ENCODE data around the gene ZNF674. TPM values are rescaled to one million over a fixed set of nuclear protein-coding genes. Genes with fewer than 3 reads are reported as not detected.
"Not testable (repeated sequence)": the region's sequence is repeated elsewhere in the genome, so short reads cannot be mapped to it uniquely, and the experiment has no call there.

ZNF674 gene
- polyA plus RNA-seq, 12 donors = 2.9 to 6.2 (median 4.4) TPM; not detected in 2

DNA sequence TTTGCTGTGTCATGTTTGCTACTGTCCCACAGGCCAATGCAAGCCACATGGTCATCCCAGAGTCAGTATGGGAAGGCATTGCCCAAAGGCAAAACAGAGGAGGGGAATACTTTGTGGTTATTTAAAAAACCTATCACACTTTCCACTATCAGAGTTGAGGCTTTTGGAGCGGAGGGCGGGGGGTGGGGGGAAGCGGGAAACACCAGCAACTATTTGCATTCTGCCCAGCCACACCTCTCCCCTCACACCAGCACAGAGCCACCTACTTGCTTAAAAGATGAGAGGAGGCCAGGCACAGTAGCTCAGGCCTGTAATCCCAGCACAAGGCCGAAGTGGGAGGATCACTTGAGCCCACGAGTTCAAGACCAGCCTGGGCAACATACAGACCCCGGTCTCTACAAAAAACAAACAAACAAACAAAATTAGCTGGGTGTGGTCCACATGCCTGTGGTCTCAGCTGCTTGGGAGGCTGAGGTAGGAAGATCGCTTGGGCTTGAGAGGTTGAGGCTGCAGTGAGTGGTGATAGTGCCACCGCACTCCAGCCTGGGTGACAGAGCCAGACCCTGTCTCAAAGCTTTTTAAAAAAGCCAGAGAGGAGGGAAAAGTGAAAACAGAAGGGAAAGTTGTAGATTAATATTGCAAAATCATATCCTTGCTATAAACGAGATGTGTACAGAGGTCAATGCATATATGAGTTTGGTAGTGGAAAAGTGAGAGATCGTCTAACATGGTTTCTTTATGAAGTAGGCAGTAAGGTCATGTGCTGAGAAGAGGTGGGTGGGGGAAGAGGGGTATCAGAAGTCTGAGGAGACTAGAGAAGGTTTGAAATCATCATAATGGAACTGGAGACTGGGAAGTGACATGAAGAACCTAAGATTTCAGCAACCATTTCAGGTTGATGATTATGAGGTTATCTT, 26.5 kb upstream of the ZNF674 start:
- DNase-seq = no peak

DNA sequence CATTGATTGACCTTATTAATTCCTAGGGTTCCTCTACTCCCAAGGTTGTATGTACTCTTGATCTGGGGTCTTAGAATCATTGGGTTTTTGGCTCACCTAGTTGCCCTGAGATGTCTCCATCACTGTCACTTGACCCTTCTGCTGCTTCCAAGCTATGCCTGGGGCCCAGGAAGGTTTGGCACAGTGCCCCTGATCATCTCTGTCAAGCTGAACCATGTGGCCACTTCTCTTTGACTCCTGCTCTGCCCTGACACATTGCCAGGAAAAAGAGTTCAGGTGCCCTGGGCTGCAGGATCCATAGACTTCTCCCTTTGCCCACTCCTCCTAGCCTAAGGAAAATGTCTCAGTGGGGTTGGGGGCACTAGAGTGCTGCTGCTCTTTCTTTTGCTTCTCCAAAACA, 24.4 kb upstream of the ZNF674 start:
- DNase-seq = no peak

DNA sequence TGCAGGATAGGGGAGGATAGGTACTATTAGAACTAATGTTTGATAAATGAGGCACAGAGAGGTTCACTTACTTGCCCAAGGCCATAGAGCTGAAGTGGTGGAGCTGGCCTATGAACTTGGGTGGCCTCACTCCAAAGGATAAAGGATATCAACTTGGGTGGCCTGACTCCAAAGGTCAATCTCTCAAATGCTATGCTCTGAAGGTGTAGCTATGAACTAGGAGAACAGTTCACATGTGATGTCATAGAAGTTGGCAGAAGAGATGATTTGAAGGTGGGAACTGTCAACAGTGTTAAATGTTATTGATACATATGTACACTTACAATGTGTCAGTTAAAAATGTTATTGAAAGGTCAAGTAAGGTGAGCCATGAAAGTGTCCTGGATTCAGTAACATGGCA, 22.2 kb upstream of the ZNF674 start:
- no peak for DNase-seq

DNA sequence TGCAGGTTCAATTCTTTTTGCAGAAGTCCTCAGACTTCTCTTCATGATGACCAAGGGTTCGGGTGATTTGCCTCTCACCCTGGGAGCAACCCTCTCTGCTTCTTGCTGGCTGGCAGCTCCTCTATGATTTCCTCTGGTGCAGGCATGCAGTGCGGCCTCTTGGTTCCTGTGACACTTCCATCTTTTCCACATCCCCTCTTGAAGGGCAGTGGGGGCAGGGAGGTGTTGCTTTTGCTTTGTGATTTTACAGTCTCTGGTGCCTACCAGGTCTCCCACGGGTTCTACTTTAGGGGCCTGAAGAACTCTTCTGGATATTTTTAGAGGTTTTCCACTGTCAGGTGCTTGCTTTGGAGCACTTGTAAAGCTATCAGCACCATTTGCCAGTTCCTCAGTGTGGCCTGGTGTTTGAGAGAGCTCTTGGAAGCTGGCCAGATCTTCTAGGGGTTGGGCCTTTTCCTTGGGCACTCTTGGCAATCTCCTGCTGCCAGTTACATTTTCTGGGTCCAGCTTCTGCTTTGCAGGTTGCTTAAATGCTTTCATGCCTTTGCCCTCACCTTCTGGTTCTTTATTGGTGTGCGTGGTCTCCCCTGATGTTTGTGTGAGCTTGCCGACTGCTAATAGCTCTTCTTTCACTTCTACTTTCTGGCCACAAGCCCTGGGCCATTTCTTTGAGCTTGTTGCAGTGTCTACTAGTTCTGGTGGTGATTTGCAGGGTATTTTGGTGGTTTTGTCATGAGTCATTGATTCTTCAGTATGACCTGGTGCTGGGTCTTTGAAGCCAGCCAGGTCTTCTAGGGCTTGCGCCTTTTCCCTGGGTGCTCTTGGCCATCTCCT, 16.8 kb upstream of the ZNF674 start:
- no peak for DNase-seq

DNA sequence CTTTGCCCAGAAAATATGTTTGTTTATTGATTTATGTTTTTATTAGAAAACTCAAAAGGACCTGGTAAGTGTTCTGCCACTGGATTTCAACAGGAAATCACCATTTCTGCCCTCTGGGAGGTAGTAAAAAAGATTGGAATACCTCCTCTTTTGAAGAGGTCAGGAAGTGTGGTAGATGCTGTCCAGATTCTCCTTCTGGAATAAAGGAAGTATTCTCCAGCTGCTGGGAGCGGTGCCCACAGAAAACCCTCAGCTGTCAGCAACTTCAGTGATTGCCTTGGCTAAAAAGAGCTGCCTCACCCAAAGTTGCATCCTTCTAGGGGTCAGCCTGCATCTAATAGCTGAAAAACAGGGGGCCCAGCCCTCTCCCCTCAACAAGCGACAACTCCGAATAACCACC, 13.8 kb upstream of the ZNF674 start:
- DNase-seq = no peak

DNA sequence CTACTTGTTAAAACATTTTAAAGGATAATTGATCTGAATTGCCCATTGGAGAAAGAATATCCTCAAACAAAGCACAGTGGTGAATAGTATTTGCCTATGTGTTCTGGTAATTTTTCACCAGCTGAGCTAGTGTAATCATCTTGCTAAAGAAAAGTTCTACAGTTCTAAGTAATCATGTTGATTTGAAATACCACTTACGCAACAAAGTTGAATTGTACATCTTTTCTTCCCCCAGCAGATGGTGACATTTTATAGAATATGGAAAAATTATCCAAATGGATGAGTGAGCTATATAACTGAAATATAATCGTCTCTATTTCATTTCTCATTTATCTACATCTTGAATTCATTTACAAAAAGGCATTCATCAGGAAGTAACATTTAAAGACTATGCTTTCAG, 9.7 kb upstream of the ZNF674 start:
- DNase-seq = no peak

DNA sequence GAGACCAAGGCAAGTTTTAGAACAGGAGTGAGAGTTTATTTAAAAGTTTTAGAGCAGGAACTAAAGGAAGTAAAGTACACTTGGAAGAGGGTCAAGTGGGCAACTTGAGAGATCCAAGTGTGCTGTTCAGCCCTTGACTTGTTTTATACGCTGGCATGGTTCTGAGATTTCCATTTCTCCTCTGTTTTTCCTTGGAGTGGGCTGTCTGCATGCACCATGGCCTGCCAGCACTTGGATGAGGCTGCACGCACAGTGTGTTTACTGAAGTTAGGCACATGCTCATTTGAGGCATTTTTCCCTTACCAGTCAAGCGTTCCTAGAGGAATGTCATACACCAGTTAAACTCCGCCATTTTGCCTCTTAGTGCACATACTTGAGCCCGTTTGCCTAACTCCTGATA, 8.7 kb upstream of the ZNF674 start:
- DNase-seq = no peak

DNA sequence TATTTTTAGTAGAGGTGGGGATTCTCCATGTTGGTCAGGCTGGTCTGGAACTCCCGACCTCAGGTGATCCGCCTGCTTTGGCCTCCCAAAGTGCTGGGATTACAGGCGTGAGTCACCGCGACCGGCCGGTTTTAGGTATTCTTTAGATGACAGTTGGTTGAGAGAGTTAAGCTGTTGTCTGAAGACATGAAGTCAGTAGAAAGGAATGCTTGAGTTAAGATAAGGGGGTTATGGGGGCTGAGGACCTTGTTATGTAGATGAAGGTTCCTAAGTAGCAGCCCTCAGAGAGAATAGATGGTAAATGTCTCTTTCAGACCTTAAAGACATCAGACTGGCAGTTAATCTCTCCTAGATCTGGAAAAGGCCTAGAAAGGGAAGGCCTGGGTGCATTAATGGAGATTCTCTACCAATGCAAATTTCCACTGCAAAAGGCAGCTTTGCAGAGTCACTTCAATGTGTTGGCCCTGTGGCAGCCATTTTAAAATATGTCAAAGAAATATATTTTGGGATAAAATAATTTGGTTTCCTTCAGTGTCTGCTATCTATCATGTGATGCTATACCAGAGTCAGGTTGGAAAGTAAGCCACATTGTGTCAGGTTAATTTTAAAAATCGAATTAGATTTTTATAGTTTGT, 6.4 kb upstream of the ZNF674 start:
- DNase-seq = no peak

DNA sequence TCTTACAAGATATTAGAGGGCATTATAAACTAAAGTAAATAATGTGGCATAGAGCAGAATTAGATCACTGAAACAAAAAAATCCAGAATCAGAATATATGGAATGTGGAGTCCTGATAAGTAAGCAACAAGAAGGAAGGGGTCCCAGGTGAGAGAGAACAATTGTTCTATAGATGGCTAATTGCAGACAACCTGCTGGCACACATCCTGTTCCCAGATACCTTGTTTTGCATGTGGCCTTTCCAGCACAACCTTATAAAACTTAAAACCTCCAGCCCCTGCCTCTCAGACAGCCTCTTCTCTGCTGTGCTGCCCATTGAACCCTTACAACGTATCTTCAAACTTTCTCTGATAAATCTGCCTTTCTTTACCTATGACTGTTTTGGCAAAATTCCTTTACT, 4.7 kb upstream of the ZNF674 start:
- DNase-seq = no peak

DNA sequence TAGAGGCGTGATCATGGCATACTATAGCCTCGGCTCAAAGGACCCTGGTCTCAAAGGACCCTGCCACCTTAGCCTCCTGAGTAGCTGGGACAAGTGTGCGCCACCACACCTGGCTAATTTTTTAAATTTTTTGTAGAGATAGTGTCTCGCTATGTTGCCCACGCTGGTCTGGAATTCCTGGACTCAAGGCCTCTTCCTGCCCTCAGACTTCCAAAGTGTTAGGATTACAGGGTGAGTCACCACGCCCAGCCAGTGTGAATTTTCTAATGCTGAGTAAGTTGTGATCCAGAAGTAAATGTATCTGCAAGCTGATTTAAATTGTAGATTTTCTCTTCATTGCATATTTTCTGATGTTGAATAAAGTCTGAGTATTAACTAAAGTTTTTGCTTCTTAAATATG, 2.6 kb upstream of the ZNF674 start:
- no peak for DNase-seq

DNA sequence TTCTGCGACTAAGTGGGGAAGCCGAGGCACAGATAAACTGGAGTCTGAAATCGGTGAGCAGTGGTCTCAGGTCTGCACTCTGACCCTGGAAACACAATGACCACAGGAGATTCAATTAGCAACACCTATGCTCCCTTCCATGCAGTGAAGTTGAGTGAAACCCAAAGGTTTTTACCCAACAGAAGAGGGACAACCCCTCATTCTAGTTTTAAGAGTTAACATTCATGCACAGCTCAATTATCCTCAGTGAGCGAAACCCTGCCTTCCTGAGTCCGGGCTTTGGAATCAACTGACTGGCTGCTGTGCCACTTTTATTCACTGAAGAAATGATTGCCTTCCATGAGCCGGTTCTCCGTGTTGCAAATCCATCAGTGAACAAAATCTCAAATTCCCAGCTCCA, 694 bp downstream of the ZNF674 start:
- DNase-seq = not testable (repeated sequence)

DNA sequence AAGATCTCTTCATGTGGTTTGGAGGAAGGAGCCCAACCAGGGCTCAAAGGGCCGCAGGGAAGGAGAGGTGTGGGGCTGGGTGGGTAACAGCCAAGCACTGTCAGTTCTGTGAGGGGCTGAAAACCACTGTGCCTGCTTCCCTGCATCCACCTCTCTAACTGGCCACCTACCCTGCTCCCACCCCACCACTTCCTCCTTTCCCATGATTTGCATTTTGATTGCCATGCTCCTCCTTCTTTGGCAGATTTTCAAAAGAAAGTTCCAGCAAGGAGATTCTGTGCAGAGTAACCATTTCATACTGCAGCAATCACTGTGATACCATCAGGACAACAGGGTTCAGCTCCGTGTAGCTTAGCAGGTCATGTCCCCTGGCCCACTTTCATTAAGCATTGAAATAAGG, 1.8 kb downstream of the ZNF674 start:
- DNase-seq = no peak

DNA sequence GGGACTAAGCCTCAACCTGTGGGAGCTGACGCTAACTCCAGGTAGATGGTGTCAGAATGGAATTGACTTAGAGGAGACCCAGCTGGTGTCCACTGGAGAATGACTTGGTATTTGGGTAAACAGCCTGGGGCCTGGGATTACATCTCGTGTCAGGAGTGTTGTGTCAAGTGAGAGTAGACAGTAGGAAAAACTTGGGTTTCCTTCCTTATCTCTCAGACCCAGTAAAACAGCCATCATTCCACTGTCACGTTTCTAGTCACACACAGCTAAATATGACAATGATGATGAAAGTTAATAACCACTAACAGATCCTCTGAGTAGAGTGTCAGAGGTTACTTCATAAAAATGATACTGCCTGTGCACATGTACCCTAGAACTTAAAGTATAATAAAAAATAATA, 13.8 kb downstream of the ZNF674 start:
- DNase-seq = no peak

DNA sequence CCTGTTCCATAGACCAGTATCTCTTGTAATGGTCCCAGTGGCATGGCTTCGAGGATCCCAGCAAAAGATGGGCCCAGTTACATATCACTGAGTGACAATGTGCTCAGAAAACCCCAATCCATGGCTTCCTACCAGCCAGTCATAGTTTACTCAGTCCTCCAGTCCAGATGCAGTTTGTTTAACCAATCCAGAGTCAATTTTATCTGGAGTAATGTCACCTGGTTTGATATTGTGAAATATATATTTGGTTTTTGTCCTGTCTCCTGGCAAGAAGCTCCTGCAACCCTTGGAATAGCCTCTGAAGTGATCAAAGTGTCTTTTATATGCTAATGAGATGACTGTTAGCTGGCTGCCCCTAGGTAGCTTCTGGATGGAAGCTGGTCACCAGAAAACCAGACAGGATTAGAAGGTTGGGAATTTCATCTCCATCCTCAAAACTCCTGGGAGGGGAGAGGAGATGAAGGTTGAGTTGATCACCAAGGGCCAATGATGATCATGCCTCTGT, 14.8 kb downstream of the ZNF674 start:
- not testable (repeated sequence) for DNase-seq

DNA sequence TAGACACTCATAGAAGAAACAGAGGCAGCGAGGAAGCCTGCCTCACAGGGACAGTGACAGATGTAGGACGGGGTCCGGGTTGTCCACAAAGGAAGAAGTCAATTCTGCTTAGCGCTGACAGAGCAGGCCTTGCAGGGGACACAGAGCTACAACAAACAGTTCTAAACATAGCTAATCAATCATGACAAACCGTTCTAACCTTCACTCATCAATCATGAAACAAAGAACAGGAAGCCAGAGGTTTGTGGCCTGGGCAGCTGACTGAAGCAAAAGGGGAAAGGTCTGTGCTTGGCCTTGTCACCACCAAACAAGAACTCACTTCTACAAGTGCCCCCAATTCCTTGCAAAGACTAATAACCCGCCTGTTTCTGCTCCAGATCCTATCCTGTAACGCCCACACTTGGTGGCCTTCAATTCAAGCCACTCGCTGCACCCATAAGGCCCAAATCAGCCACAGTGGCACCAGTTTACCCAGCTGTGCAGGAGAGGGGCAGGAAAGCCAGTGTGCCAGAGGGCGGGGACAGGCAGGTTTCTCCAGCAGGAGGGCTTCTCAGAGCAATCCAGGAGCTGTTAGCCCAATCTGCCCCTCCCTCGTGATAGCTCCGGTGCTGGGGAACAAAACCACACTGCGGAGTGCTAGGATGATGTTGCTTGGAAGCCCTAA, 15.3 kb downstream of the ZNF674 start:
- not testable (repeated sequence) for DNase-seq

DNA sequence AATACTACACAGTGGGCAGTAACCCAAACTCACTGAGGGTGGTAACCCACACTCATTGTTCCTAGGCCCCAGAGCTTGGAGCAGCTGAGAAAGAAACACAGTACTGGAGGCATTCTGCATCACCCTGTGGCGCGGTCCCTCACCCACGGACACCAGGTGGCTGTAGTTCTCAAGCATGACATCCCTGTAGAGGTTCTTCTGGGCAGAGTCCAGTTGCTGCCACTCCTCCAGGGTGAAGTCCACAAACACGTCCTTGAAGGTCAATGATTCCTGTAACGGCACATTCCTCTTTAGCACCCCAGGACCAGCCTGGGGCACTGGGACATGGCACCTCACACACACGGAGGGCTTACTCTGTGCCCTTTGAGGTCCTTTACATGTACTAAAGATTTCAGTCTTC, 16.6 kb downstream of the ZNF674 start:
- not testable (repeated sequence) for DNase-seq

DNA sequence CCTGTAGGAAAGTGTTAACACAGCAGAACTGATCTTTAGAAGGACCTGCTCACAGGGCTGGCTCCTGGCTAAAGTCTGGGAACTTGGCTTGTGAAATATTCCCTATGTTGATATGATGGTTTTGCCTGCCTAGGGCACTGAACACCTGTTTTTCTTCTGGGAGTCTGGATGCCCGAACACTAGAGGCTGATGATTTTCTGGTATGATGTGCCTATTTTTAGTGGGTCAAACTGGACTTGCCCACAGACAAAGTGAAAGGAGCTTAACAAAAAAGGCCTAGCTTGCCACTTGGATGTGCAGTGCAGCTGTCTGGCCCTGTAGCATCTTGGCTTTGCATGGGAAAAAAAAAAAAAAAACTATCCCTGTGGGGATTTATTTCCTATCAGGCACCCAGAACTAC, 39.1 kb downstream of the ZNF674 start:
- DNase-seq = no peak

DNA sequence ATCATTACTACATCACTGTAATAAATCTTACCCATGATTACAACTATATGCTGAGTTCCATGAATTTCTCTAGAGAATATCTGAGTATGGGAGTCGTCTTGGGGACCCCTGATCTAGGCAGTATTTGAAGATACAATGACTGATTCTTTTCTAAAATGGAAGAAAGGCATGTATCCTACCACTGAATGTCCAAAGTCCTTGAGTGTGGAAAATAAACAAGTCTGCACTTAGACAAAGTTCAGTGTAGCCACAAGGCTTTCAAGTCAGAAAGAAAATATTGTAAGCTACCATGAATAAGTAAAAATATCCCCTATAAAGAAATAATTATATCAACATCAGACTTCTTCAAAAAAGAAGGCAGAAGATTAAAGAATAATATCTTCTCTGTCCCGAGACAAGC, 42.4 kb downstream of the ZNF674 start:
- DNase-seq = no peak

DNA sequence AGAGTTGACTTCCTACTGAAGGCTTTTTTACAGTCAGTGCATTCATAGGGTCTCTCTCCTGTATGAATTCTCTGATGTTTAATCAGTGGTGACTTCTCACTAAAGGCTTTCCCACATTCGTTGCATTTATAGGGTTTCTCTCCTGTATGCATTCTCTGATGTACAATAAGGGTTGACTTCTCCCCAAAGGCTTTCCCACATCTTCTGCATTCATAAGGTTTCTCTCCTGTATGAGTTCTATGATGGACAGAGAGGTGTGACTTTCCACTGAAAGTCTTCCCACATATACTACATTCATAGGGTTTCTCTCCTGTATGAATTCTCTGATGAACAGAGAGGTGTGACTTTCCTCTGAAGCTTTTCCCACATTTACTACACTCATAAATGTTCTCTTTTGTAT, 45.2 kb downstream of the ZNF674 start:
- no peak for DNase-seq

DNA sequence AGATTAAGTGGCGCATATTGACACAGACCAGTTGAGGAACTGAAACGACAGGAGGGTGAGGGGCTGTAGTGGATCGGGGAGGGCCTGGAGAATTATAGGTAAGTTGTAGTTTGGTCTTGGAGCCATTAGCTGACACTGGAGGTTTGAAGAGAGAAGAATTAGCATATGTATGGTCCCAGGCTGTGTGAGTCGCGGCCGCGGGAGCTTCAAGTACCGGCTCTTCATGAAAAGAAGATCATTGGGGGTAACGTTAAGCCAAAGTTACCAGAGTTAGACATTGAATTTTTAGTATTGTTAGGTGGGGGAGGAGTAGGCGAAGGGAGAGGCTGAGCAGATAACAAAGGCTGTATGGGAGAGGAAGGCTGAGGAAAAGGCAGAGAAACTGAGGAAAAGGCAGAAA, 56.5 kb downstream of the ZNF674 start:
- DNase-seq = no peak

DNA sequence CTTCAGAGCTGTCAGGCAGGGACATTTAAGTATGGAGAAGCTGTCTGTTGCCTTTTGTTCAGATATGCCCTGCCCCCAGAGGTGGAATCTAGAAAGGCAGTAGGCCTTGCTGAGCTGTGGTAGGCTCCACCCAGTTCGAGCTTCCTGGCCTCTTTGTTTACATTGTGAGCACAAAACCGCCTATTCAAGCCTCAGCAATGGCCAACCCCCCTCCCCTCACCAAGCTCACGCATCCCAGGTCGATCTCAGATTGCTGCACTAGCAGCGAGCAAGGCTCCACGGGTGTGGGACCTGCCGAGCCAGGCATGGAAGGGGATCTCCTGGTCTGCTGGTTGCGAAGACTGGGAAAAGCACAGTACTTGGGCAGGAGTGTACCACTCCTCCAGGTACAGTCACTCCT, 59.3 kb downstream of the ZNF674 start:
- DNase-seq = no peak

DNA sequence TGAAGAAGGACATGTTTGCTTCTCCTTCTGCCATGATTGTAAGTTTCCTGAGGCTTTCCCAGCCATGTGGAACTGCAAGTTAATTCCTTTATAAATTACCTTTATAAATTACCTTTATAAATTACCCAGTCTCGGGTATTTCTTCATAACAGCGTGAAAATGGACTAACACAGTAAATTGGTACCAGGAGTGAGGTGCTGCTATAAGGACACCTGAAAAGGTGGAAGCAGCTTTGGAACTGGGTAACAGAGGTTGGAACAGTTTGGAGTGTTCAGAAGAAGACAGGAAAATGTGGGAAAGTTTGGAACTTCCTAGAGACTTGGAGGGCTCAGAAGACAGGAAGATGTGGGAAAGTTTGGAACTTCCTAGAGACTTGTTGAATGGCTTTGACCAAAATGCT, 66.6 kb downstream of the ZNF674 start:
- DNase-seq = not testable (repeated sequence)

Data from muscle of arm (tissue), 12 donors.